Fibroblast of skin of abdomen (primary cell): Measurements from ENCODE around the gene HSPG2.

Experiments used
- DNase-seq: peaks from one replicate; pipeline ENCODE4 v3.0.0-alpha.2; 2013

HSPG2 gene

GRCh38 chr1:21896652-21897532, 40.2 kb downstream of the HSPG2 start:
- DNase-seq, result no peak

DNA sequence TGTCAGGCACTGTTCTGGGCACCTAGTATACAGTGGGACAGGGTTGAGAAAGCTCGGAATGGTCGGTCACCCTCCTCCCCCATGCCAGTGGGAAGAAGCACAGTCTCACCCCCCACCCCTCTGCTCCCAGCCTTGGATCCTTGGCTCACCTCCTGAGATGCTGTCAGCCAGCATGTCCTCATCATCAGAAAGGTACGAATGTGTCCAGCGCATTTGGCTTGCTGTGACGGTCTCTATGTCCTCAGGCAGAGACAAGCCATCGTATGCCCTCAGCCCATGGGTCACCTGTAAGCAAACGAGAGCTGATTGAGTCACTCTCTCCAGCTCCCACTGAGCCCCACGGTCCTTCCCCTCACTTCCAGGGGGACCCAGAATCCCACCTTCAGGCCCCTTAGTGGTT, 41.1 kb downstream of the HSPG2 start:
- DNase-seq, result no peak

- DNase-seq, result no peak
Measured at GRCh38 chr1:21894034-21894881, 42.9 kb downstream of the HSPG2 start.

- no peak for DNase-seq
Measured at GRCh38 chr1:21893046-21893805, 43.9 kb downstream of the HSPG2 start.

DNA sequence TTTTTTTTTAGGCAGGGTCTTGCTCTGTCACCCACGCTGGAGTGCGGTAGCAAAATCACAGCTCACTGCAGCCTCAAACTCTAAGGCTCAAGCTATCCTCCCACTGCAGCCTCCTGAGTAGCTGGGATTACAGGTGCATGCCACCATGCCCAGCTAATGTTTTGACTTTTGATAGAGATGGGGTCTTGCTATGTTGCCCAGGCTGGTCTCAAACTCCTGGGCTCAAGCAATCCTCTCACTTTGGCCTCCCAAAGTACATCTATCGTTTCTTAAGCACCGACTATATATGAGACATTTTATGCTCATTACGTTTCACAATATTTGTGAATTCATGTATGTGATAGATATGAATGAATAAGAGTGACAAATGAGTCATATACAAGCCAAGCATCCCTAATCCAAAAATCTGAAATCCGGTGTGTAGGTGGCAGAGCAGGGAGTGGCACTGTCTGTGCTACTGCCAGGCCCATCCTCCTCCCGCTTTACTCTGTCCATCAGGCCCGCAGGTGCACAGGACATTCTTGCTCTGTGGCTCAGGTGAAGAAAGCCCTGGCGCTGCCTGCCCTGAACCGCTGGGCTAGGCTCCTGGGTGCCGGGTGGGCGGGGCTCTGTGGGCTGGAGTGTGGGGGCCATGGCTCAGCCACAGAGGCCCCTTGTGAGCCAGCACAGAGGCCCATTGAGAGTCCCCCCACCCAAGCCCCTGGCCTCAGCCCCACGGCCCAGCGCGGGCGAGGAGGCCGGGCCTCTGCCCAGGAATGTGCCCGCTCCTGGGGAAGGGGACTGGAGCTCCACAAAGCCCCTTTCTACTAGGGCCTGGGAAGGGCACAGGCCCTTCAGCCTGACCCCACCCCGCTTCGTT, 45.3 kb downstream of the HSPG2 start:
- DNase-seq, result no peak

- no peak for DNase-seq
Measured at GRCh38 chr1:21891081-21891480, 46.0 kb downstream of the HSPG2 start.

DNA sequence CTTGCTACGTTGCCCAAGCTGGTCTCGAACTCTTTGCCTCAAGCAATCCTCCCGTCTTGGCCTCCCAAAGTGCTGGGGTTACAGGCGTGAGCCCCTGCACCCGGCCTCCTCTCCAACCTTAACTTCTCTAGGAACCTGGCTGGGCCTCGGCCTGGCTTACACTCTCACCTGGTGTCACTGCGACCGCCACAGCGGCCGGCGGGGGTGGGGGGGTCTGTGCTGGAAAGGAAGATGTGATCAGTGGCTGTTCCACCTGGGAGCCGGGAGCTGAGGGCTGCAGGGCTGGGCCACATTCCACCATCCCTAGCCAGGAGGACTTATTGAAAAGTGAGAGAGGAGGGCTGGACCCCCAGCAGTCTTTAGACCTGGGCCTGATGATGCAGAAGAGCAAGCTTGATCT, 48.6 kb downstream of the HSPG2 start:
- DNase-seq, result no peak

GRCh38 chr1:21887796-21888195, 49.3 kb downstream of the HSPG2 start:
- no peak for DNase-seq

GRCh38 chr1:21887216-21887736, 49.8 kb downstream of the HSPG2 start:
- no peak for DNase-seq

DNA sequence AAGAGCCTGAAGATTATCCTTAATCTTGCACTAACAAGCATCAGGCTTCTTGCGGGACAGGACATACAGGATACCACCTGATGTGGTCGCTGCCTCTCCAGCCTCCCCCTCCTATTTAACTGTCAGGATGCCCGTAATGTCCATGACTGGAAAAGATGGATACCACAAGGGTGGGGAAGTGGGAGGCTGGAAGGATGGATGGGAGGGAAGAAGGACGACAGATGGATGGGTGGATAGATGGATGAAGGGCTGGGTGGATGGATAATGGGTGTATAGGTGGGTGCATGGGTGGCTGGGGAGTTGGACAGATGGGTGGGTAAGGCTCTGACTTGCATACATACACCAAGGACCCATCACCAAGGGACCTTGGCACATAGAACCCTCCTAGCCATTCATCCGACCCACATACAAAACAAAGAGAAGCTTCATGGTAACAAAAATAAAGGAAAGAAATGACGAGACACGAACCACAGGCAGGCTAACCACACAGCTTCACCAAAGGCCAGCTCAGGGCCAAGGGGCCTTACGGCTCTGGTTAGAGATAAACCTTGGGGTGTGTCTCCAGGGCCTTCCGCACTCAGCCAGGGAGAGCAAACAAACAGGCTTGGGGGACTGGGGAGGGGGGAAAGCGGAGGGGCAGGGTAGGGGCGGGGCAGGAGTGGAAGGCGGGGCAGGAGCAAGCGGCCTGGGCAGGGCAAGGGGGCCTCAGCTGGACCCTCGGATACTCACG, 50.5 kb downstream of the HSPG2 start:
- no peak for DNase-seq

DNA sequence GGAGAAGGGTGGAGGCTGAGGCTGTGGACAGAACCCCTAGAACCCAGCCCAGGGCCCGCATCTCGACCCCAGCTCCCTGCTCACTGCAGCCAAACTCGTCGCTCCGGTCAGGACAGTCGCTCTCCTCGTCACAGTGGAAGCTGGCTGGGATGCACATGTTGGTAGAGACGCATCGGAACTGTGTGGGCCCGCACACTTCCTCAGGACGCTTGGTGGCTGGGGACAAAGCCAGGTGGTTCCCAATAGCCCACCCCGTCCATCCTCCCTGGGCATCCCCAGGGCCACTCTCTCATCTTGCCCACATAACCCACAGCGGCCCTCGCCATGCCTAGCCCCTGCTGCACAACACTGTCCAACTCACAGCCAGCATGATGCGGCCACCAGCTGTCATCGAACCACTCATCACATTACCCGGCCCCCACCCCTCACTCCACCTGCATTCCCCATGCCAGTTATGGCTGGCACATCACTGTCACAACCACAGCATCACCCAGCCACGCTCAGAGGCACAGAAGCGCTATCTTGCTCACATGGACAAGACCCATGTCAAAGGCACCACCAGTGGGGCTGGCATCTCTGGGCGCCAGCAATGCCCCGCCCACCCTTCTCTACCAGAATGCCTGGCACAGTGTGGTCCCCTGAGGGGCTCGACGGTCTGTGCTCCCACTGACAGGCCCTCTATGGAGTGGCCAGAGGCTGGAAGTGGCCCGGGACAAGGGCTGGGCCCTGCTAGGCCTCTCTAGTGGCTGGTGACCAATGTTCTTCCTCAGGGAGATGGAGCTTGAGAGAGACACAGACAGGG, 51.7 kb downstream of the HSPG2 start:
- DNase-seq, result no peak

DNA sequence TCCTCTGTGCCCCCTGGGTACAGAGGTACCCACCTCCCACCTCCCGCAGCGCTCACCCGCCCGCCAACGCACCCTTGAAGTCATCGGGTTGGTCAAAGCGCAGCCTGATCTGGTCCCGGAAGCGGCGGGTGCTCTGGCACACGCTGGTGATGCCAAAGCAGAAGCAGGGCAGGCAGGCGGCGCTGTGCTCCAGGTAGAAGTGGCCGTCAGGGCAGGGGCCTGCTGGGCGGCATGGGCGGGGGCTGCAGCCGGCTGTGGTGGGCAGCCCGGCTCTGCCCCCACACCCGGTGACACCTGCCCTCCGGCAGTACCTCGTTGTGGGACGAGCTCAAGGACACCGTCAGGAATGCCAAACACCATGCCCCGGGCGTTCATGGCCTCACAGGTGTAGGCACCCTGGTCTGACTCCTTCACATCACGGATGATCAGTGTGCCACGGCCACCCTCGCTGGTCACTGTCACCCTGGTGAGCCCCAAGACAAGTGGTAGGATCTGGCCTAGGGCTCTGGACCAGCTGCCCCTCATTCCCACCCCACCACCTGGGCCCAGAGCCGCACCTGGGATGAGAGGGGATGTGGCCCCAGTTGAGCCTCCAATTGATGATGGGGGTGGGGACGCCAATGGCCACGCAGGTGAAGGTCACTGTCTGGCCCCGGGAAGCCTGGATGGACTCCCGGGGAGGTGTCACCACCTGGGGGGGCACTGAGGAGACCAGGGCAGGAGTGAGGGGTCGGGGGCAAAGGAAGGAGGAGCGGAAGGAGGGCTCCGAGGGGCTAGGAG, 52.5 kb downstream of the HSPG2 start:
- DNase-seq, result no peak

- no peak for DNase-seq
Measured at GRCh38 chr1:21882721-21883415, 54.2 kb downstream of the HSPG2 start.

- no peak for DNase-seq
Measured at GRCh38 chr1:21881250-21881649, 55.9 kb downstream of the HSPG2 start.

- no peak for DNase-seq
Measured at GRCh38 chr1:21880619-21880970, 56.5 kb downstream of the HSPG2 start.

DNA sequence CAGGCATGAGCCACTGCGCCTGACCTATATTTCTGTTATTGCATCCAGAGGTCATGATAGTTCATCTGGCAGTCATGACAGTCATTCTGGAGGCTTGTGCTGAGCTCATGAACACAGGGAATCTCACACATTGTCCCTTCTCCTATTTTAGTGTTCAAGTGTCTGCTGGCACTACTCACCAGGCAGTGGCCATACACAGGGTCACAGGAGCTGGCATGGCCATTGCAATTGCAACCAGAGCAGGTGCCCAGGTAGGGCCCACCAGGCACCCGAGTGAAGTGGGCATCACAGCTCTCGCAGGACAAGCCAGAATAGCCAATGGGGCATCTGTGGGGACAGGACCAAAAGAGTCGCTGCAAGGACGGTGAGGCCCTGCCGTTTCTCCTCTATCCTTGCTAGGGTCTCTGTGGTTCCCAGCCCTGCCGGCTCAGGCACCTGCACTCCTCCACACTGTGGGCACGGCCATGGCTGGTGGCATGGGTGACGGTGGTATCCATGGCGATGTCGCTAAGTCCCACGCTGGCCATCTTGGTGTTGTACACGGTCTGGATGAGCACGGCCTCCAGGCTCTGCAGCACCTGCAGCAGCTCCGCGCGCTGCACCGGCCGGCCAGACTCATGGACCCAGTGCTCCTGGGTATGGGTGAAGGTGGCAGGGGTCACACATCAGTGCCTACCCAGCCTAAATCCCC, 57.0 kb downstream of the HSPG2 start:
- DNase-seq, result no peak

- no peak for DNase-seq
Measured at GRCh38 chr1:21878840-21879478, 58.2 kb downstream of the HSPG2 start.
